HepG2 (cell line): Measurements from ENCODE around the gene HCFC2. TPM values are rescaled to one million over a fixed set of nuclear protein-coding genes. Genes with fewer than 3 reads are reported as not detected.

Experiments used
- ATM ChIP-seq: fragments of 450-650 bp; IDR thresholded peaks from 2 replicates; pipeline ENCODE4 v1.7.1; 2017; ENCODE audit warnings: mild to moderate bottlenecking, borderline replicate concordance
- CBX1 ChIP-seq: IDR thresholded peaks from one replicate; pipeline ENCODE4 v1.6.1; 2016; ENCODE audit warnings: antibody characterized with exemption, low read depth
- HOXA5 ChIP-seq: sonication (generic); formaldehyde crosslinking; IDR thresholded peaks from 2 replicates; pipeline ENCODE4 v1.4.0; 2020; ENCODE audit warnings: missing genetic modification reagents
- KMT2B ChIP-seq: IDR thresholded peaks from 2 replicates; pipeline ENCODE4 v1.6.1; 2016; ENCODE audit warnings: missing genetic modification reagents, missing compliant biosample characterization
- MEIS1 ChIP-seq: sonication (generic); formaldehyde crosslinking; IDR thresholded peaks from 2 replicates; pipeline ENCODE4 v1.9.0; 2021; ENCODE audit warnings: mild to moderate bottlenecking, missing genetic modification reagents, moderate library complexity, borderline replicate concordance
- NAIF1 ChIP-seq: sonication (generic); formaldehyde crosslinking; IDR thresholded peaks from 2 replicates; pipeline ENCODE4 v1.5.0; 2020; ENCODE audit warnings: mild to moderate bottlenecking, missing genetic modification reagents, borderline replicate concordance
- NR2F2 ChIP-seq: IDR thresholded peaks from 2 replicates; pipeline ENCODE4 v1.6.1; 2012; ENCODE audit warnings: low read depth, inconsistent platforms, borderline replicate concordance
- PHF8 ChIP-seq: sonication (generic); formaldehyde crosslinking; IDR thresholded peaks from 2 replicates; pipeline ENCODE4 v1.5.0; 2020; ENCODE audit warnings: missing genetic modification reagents
- ZC3H13 ChIP-seq: sonication (generic); formaldehyde crosslinking; IDR thresholded peaks from 2 replicates; pipeline ENCODE4 v1.8.1; 2023; ENCODE audit warnings: mild to moderate bottlenecking, missing genetic modification reagents, moderate library complexity
- ZFAT ChIP-seq: sonication (generic); formaldehyde crosslinking; conservative IDR thresholded peaks from 2 replicates; pipeline ENCODE4 v1.8.1; 2023; ENCODE audit warnings: missing genetic modification reagents, inconsistent platforms
- ZNF20 ChIP-seq: sonication (generic); formaldehyde crosslinking; IDR thresholded peaks from 2 replicates; pipeline ENCODE4 v1.4.0; 2020; ENCODE audit warnings: mild to moderate bottlenecking, moderate library complexity, missing genetic modification reagents
- ZNF235 ChIP-seq: sonication (generic); formaldehyde crosslinking; IDR thresholded peaks from 2 replicates; pipeline ENCODE4 v1.8.1; 2023; ENCODE audit warnings: mild to moderate bottlenecking, missing genetic modification reagents, borderline replicate concordance
- ZNF251 ChIP-seq: sonication (generic); formaldehyde crosslinking; IDR thresholded peaks from 2 replicates; pipeline ENCODE4 v1.9.0; 2021; ENCODE audit warnings: mild to moderate bottlenecking, missing genetic modification reagents
- ZNF598 ChIP-seq: sonication (generic); formaldehyde crosslinking; IDR thresholded peaks from 2 replicates; pipeline ENCODE4 v1.5.1; 2020; ENCODE audit warnings: mild to moderate bottlenecking, missing genetic modification reagents, borderline replicate concordance
- ZNF703 ChIP-seq: sonication (generic); formaldehyde crosslinking; IDR thresholded peaks from 2 replicates; pipeline ENCODE4 v1.5.1; 2020; ENCODE audit warnings: missing genetic modification reagents, mild to moderate bottlenecking, moderate library complexity, borderline replicate concordance
- polyA plus RNA-seq, 8 experiments: library from polyadenylated mRNA; depleted of rRNA in 3 of 8; stranded (reverse) in 7 of 8; unstranded in 1 of 8; fragments of >200 nt; fragmentation: Illumina TruSeq in 4 of 8; extraction: Trizol in 4 of 8; gene quantifications; 2 replicates each; pipeline versions ENCODE4 v1.2.1 to v1.2.3, GENCODE V29; 2011 to 2016; ENCODE audit warnings: low read depth in 4 of 8, missing spikeins in 1 of 8, mixed read lengths in 1 of 8; ENCODE audit not compliant: insufficient read depth in 1 of 8
- total RNA-seq, 5 experiments: library from RNA; depleted of rRNA; stranded (reverse); fragments of >200 nt; fragmentation: Illumina TruSeq; extraction: Trizol; gene quantifications; 2 replicates each; pipeline ENCODE4 v1.2.3, GENCODE V29; 2016; ENCODE audit warnings: low read depth in 1 of 5
- TF ChIP-seq, protein P1 (sequence below): sonication (generic); formaldehyde crosslinking; IDR thresholded peaks from 2 replicates; pipeline ENCODE4; 2020; ENCODE audit warnings: missing genetic modification reagents, mild to moderate bottlenecking, borderline replicate concordance
- TF ChIP-seq, protein P2 (sequence below): IDR thresholded peaks from 2 replicates; pipeline ENCODE4 v1.6.1; 2016; ENCODE audit warnings: mild to moderate bottlenecking
- TF ChIP-seq, protein P3 (sequence below): sonication (generic); formaldehyde crosslinking; IDR thresholded peaks from 2 replicates; pipeline ENCODE4 v1.4.0; 2020; ENCODE audit warnings: missing genetic modification reagents
- TF ChIP-seq, protein P4 (sequence below): sonication (generic); formaldehyde crosslinking; IDR thresholded peaks from 2 replicates; pipeline ENCODE4 v1.5.1; 2020; ENCODE audit warnings: mild to moderate bottlenecking, missing genetic modification reagents, moderate library complexity

Gene HCFC2
- total and polyA plus RNA-seq, 2 of the 13 experiments (the other 11 are each of a cell fraction or from before 2014, with no cell fraction given) = 3.7 to 4.9 TPM

DNA sequence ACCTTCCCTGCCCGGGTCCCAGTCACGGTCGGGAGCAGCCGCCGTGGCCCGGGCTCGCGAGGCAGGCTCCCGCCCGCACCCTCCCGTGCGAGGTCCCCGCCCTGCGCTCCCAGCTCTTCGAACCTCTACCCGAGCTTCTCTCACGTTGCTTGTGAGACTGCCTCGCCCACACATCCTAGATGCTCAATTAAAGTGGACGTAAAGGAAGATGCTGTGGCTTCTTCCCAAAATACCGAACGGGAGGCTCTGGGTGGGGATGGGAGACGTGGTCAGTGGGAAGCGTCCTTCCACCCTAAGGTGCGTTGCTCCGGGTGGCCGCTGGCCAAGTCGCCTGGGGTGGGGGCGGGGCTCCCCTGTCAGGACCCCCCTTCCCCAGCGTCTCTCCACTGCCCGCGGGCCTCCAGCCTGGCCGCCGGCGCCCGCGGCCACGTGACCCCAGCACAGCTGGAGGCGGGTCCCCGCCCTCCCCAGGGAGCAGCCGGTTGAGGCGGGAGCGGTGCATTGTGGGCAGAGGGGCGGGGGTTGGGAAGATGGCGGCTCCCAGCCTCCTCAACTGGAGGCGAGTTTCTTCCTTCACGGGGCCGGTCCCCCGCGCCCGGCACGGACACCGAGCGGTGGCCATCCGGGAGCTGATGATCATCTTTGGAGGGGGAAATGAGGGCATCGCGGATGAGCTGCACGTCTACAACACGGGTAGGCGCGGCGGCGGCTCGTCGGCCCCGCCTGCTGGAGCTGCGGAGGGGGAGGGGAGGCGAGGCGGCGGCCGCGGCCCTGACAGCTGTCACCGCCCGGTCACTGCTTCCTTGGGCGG, at the start of gene HCFC2 (continued):
- TF ChIP-seq ZC3H13 (CRISPR knock-in tag) = 0 out of 2 replicates have a peak, but pooled peaks have one; percentile 50
- TF ChIP-seq ZFAT (CRISPR knock-in tag) = no peak
- TF ChIP-seq, protein P1, sequence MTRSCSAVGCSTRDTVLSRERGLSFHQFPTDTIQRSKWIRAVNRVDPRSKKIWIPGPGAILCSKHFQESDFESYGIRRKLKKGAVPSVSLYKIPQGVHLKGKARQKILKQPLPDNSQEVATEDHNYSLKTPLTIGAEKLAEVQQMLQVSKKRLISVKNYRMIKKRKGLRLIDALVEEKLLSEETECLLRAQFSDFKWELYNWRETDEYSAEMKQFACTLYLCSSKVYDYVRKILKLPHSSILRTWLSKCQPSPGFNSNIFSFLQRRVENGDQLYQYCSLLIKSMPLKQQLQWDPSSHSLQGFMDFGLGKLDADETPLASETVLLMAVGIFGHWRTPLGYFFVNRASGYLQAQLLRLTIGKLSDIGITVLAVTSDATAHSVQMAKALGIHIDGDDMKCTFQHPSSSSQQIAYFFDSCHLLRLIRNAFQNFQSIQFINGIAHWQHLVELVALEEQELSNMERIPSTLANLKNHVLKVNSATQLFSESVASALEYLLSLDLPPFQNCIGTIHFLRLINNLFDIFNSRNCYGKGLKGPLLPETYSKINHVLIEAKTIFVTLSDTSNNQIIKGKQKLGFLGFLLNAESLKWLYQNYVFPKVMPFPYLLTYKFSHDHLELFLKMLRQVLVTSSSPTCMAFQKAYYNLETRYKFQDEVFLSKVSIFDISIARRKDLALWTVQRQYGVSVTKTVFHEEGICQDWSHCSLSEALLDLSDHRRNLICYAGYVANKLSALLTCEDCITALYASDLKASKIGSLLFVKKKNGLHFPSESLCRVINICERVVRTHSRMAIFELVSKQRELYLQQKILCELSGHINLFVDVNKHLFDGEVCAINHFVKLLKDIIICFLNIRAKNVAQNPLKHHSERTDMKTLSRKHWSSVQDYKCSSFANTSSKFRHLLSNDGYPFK (CRISPR knock-in tag) = peak; percentile 100
- 0 out of 2 replicates have a peak, but pooled peaks have one; percentile 54 for TF ChIP-seq HOXA5
- TF ChIP-seq ZNF251 (CRISPR knock-in tag) = no peak
- TF ChIP-seq, protein P2, sequence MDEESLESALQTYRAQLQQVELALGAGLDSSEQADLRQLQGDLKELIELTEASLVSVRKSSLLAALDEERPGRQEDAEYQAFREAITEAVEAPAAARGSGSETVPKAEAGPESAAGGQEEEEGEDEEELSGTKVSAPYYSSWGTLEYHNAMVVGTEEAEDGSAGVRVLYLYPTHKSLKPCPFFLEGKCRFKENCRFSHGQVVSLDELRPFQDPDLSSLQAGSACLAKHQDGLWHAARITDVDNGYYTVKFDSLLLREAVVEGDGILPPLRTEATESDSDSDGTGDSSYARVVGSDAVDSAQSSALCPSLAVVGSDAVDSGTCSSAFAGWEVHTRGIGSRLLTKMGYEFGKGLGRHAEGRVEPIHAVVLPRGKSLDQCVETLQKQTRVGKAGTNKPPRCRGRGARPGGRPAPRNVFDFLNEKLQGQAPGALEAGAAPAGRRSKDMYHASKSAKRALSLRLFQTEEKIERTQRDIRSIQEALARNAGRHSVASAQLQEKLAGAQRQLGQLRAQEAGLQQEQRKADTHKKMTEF (CRISPR knock-in tag) = peak; percentile 95
- peak; percentile 71 for TF ChIP-seq MEIS1 (CRISPR knock-in tag)
- peak; percentile 95 for TF ChIP-seq KMT2B (CRISPR knock-in tag)
- no peak for TF ChIP-seq NR2F2
- TF ChIP-seq ZNF703 (CRISPR knock-in tag) = no peak
- TF ChIP-seq ZNF235 = no peak
- TF ChIP-seq NAIF1 = no peak
- peak; percentile 97 for TF ChIP-seq PHF8 (CRISPR knock-in tag)
- TF ChIP-seq, protein P3, sequence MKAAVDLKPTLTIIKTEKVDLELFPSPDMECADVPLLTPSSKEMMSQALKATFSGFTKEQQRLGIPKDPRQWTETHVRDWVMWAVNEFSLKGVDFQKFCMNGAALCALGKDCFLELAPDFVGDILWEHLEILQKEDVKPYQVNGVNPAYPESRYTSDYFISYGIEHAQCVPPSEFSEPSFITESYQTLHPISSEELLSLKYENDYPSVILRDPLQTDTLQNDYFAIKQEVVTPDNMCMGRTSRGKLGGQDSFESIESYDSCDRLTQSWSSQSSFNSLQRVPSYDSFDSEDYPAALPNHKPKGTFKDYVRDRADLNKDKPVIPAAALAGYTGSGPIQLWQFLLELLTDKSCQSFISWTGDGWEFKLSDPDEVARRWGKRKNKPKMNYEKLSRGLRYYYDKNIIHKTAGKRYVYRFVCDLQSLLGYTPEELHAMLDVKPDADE (CRISPR knock-in tag) = no peak
- no peak for TF ChIP-seq ZNF598 (CRISPR knock-in tag)
- TF ChIP-seq, protein P4, sequence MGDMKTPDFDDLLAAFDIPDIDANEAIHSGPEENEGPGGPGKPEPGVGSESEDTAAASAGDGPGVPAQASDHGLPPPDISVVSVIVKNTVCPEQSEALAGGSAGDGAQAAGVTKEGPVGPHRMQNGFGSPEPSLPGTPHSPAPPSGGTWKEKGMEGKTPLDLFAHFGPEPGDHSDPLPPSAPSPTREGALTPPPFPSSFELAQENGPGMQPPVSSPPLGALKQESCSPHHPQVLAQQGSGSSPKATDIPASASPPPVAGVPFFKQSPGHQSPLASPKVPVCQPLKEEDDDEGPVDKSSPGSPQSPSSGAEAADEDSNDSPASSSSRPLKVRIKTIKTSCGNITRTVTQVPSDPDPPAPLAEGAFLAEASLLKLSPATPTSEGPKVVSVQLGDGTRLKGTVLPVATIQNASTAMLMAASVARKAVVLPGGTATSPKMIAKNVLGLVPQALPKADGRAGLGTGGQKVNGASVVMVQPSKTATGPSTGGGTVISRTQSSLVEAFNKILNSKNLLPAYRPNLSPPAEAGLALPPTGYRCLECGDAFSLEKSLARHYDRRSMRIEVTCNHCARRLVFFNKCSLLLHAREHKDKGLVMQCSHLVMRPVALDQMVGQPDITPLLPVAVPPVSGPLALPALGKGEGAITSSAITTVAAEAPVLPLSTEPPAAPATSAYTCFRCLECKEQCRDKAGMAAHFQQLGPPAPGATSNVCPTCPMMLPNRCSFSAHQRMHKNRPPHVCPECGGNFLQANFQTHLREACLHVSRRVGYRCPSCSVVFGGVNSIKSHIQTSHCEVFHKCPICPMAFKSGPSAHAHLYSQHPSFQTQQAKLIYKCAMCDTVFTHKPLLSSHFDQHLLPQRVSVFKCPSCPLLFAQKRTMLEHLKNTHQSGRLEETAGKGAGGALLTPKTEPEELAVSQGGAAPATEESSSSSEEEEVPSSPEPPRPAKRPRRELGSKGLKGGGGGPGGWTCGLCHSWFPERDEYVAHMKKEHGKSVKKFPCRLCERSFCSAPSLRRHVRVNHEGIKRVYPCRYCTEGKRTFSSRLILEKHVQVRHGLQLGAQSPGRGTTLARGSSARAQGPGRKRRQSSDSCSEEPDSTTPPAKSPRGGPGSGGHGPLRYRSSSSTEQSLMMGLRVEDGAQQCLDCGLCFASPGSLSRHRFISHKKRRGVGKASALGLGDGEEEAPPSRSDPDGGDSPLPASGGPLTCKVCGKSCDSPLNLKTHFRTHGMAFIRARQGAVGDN = peak; percentile 86
- peak; percentile 28 for TF ChIP-seq CBX1
- no peak for TF ChIP-seq ATM
- TF ChIP-seq ZNF20 (CRISPR knock-in tag) = 0 out of 2 replicates have a peak, but pooled peaks have one; percentile 53
